GM10248 (cell line): ENCODE measurements around the gene C1orf198.

Experiments
- CTCF ChIA-PET: fragments of 300-600 bp; sonication (Branson Sonifier 250); formaldehyde crosslinking; extraction: SDS; loops from one replicate; lab custom pipeline; 2021; ENCODE audit warnings: antibody characterized with exemption; lab: Yijun Ruan, JAX
- POLR2A ChIA-PET: fragments of 350-650 bp; sonication (Branson Sonifier 250); formaldehyde crosslinking; extraction: SDS; loops from one replicate; lab custom pipeline; 2020; ENCODE audit warnings: antibody characterized with exemption; lab: Yijun Ruan, JAX
- DNase-seq: peaks from one replicate; pipeline ENCODE4 v3.0.0; 2012; ENCODE audit errors: extremely low spot score
- TF ChIP-seq, protein P1 (sequence below): IDR thresholded peaks from 2 replicates; pipeline ENCODE4 v1.5.1; 2012; ENCODE audit warnings: mild to moderate bottlenecking, low read depth; ENCODE audit errors: extremely low read depth, missing control alignments, control extremely low read depth

C1orf198 gene

DNA sequence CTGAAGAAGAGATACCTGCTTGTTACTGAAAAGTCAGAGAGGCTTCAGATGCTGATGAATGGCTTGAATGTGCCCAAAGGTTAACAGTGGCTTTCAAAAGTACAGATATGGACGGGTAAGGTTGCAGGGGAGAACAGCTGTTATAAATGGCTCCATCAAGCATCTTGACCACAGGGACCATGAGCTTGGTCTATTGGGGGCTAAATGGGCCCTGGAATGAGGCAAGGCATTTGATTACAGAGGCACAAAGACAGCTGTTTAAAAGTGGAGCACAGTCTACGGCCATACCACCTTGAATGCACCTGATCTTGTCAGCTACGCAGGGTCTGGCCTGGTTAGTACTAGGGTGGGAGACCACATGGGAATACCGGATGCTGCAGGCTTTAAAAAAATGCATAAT, 48.3 kb downstream of the C1orf198 start:
- TF ChIP-seq, protein P1, sequence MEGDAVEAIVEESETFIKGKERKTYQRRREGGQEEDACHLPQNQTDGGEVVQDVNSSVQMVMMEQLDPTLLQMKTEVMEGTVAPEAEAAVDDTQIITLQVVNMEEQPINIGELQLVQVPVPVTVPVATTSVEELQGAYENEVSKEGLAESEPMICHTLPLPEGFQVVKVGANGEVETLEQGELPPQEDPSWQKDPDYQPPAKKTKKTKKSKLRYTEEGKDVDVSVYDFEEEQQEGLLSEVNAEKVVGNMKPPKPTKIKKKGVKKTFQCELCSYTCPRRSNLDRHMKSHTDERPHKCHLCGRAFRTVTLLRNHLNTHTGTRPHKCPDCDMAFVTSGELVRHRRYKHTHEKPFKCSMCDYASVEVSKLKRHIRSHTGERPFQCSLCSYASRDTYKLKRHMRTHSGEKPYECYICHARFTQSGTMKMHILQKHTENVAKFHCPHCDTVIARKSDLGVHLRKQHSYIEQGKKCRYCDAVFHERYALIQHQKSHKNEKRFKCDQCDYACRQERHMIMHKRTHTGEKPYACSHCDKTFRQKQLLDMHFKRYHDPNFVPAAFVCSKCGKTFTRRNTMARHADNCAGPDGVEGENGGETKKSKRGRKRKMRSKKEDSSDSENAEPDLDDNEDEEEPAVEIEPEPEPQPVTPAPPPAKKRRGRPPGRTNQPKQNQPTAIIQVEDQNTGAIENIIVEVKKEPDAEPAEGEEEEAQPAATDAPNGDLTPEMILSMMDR: no peak
- CTCF ChIA-PET: interaction anchor here (1.5 to 1.6 kb wide), 2 partner anchors 9 to 16 kb away, joined by 3 to 7 read pairs; no protein-coding TSS in a partner anchor
- POLR2A ChIA-PET: no interaction called here
- no peak for DNase-seq

DNA sequence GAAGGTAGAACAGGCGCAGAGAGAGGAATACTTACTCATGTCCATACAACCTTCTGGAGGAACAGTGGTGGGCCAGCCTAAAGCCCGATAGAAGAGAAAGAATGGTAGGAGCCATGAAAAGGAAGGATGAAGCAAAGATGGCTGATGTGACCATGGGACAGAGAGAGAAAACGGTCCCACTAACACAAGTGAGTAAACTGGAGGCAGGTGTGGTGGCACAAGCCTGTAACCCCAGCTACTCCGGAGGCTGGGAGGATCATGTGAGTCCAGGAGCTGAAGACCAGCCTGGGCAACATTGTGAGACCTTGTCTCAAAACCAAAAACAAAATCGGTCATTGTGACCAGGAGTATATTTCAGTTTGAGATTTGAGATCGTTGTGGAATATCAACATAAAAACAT, 49.4 kb downstream of the C1orf198 start:
- TF ChIP-seq, protein P1: no peak
- no peak for DNase-seq
- ChIA-PET CTCF (no interaction called here), POLR2A (no interaction called here)

DNA sequence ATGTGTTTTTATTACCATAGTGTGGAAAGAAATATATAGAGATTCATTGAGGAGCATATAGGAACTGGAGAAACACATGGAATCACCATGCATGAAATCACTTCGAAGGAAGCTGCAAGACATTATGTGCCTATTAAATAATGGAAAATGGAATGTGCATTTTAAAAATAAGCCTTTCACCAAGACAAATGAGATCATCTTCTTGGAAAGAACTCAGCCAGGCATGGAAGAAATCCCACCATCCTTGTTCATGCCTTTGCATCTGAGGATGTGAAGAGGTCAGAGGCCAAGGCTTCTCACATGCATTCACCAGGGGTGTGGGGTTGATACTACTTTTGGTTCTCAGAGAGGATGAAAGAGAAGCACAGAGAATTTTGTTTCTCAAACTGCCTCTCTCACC, 50.0 kb downstream of the C1orf198 start:
- CTCF ChIA-PET: no interaction called here
- TF ChIP-seq, protein P1: no peak
- no peak for DNase-seq
- POLR2A ChIA-PET: no interaction called here

DNA sequence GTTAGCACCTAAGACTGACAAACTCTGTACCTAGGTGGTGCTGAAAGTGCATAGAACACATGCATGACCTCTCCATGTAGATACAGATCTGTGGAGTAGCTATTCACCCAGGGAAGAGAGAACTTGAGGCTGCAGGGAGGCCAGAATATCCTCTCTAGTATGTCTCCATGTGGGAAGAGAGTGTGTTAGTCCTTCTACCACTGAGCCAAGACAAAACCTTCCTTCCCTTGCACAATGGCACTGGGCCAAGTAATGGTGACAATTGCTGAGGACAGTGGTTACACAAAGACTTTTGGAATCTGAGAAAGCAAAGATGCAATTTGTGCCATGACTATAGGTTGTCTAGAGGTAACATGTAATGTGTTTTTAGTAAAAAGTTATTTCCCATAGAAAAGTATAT, 52.3 kb downstream of the C1orf198 start:
- ChIA-PET CTCF (no interaction called here), POLR2A (no interaction called here)
- no peak for DNase-seq
- TF ChIP-seq, protein P1: no peak

DNA sequence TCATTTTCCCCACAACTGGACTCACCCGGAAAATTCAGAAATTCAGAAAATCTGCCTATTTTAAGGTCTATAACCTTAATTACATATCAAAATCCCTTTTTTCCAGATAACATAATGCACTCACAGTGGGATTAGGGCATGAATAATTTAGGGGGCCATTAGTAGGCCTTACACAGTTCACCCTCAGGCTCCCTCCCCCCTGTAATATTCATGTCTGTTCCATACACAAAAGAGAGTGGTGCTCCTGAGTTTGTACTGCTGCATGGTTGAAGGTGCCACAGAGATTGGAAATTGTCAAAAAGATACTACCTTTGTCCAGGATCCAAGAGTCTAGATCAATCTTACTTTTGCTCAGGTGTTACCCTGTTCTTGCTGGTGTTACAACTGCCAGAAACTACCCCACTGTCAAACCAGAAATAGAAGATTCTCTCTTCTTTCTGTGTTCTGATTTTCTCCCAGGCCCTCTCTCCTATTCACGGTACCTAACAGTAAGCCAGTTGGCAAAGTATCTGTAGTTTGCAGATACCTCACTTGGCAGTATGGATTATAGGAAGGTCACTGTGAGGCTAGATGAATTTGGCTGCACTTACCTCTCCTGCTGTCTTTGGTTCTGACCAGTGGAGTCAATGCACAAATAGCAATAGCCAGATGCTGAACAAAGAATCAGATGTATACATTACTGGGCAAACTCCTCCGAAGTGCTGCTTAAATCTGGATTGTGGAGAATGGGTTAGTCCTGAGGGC, 53.2 kb downstream of the C1orf198 start:
- TF ChIP-seq, protein P1: no peak
- DNase-seq: no peak
- POLR2A ChIA-PET: no interaction called here
- CTCF ChIA-PET: no interaction called here

DNA sequence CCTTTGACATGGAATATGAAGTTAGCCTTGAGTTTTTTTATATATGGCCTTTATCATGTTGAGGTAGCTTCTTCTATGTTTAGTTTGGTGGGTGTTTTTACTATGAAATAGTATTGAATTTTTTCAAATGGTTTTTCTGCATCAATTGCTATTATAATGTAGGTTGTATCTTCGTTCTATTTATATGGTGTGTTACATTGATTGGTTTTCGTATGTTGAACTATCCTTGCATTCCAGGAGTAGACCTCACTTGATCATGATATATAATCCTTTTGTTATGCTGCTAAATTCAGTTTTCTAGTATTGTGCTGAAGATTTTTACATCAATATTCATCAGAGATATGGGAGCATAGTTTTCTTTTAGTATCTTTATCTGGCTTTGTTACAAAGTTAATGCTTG, 55.8 kb downstream of the C1orf198 start:
- DNase-seq: no peak
- CTCF ChIA-PET: no interaction called here
- POLR2A ChIA-PET: no interaction called here
- TF ChIP-seq, protein P1: no peak
